H1 (cell line): ENCODE measurements around the gene EYA2. TPM values are rescaled to one million over a fixed set of nuclear protein-coding genes. Genes with fewer than 3 reads are reported as not detected.

Source experiments
- BCL11A ChIP-seq, 2 experiments: IDR thresholded peaks; one replicate each; pipeline ENCODE4 v1.6.1; 2011; ENCODE audit warnings: low read depth in 2 of 2, low read length in 2 of 2, mild to moderate bottlenecking in 2 of 2
- CHD7 ChIP-seq: fragments of 300-600 bp; sonication (generic); IDR thresholded peaks from 2 replicates; pipeline ENCODE4 v1.7.1; 2012; ENCODE audit warnings: low read length, moderate library complexity, mild to moderate bottlenecking, inconsistent platforms; ENCODE audit not compliant: insufficient replicate concordance
- CREB1 ChIP-seq: IDR thresholded peaks from 2 replicates; pipeline ENCODE4 v1.6.1; 2012; ENCODE audit warnings: inconsistent platforms
- EZH2 ChIP-seq: fragments of 200-600 bp; sonication (generic); IDR thresholded peaks from 2 replicates; pipeline ENCODE4 v1.7.1; 2012; ENCODE audit warnings: low read depth, mild to moderate bottlenecking, moderate library complexity, low read length, inconsistent platforms; ENCODE audit not compliant: severe bottlenecking
- polyA plus RNA-seq, 7 experiments: library from polyadenylated mRNA; depleted of rRNA in 3 of 7; stranded (reverse) in 5 of 7; unstranded in 2 of 7; fragments of >200 nt in 5 of 7; fragments of 200-250 nt in 2 of 7; gene quantifications; 1 replicate in 5 of 7; 2 replicates in 1 of 7; 4 replicates in 1 of 7; pipeline versions ENCODE4 v1.2.1 to v1.2.3, GENCODE V29; 2011 to 2013; ENCODE audit warnings: missing spikeins in 2 of 7, mixed read lengths in 2 of 7
- total RNA-seq: library from RNA; stranded (reverse); fragmentation: NEBNext Ultra II Directional; extraction: Animal tissue kit (Norgen Biotek cat#: 25700); gene quantifications from 2 replicates; pipeline ENCODE4 v1.2.1, GENCODE V29; 2021

EYA2 gene
- total and polyA plus RNA-seq, 2 of the 8 experiments (the other 6 are each of a cell fraction or from before 2014, with no cell fraction given), result 1.6 to 1.7 TPM

DNA sequence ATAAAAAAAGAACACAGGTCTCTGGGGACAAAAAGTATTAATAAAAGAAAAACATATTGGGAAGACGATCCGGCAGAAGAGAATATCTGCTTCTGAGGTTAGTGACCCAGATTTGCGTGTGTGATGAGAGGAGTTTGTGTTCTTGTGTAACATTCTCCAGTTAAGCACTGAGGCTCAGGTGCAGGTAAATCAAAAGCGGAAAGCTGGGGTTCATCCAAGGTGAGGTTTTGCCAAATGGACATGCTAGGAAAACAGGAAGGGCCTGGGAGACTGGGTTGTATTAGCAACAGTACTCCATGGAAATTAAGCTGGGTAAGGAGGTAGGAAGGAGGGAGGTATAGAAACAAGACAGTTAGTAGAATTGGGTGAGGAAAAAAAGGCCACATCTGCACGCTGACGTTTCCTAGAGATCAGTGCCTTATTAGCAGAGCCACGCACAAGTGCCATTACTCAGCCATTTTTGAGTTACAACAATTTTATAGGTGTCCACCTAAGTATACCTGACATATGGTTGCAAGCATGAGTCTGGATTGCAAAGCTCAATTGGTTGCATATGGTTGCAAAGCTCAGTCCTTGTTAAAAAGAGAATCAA is 322.3 kb downstream of the EYA2 start (continued):
- no peak for TF ChIP-seq CHD7
- TF ChIP-seq EZH2, result no peak
- no peak for TF ChIP-seq CREB1
- no peak for TF ChIP-seq BCL11A (IDR thresholded peaks at IDR 0.05; ENCODE audit: low read depth in 2 of 2, low read length in 2 of 2)
